ENCODE data around the gene ARHGAP31. TPM values are rescaled to one million over a fixed set of nuclear protein-coding genes. Genes with fewer than 3 reads are reported as not detected.

Gene ARHGAP31
- total RNA-seq, 1 donor from 2014 or later, result 48.1 TPM

DNA sequence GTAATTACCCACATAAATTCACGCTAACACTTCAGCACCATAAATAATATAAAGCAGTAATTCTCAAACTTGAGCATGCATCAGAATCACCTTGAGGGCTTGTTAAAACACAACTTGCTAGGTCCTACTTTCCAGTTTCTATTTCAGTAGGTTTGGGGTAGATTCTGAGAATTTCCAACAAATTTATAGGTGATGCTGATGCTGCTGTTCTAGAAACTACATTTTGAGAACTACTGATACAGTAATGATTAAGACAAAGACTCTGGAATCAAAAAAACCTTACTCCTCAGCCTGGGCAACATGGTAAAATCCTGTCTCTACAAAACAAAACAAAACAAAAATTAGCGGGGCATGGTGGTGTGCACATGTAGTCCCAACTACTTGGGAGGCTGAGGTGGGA, 150.4 kb downstream of the ARHGAP31 start:
- Histone ChIP-seq H3K4me1 (ENCODE audit: insufficient read depth, low read length) (no peaks in the 10 kb centered on the region), H2AFZ (ENCODE audit: low read depth, low read length) (no peak overlapping the region), H3K9me3 (ENCODE audit: insufficient read depth, low read depth, low read length) (no peaks in the 10 kb centered on the region), H3K27me3 (ENCODE audit: insufficient read depth, low read length) (no peaks in the 10 kb centered on the region), H3K4me2 (ENCODE audit: low read length) (no peak overlapping the region), H3K36me3 (ENCODE audit: insufficient read depth, low read length) (peaks cover 53% of the 10 kb centered on the region), H3K4me3 (ENCODE audit: insufficient read depth, low read depth, low read length) (no peak overlapping the region), H3K79me2 (ENCODE audit: insufficient read depth, low read length) (peaks cover 35% of the 10 kb centered on the region), H4K20me1 (ENCODE audit: insufficient read depth, low read length) (peaks cover 21% of the 10 kb centered on the region), H3K27ac (ENCODE audit: low read depth, low read length) (no peak overlapping the region), H3K9ac (ENCODE audit: low read length) (no peak overlapping the region)
- no peak overlapping the region for H3K4me3 Mint-ChIP-seq (ENCODE audit: unreplicated experiment)
- no peaks in the 10 kb centered on the region for H3K9me3 Mint-ChIP-seq (ENCODE audit: unreplicated experiment)
- DNase-seq (ENCODE audit: low read depth) (no peak), FAIRE-seq (no peak)
- no peak overlapping the region for H3K27ac Mint-ChIP-seq (ENCODE audit: unreplicated experiment)
- no peaks in the 10 kb centered on the region for H3K27me3 Mint-ChIP-seq (ENCODE audit: low read depth, unreplicated experiment)
- H3K4me1 Mint-ChIP-seq (ENCODE audit: low read depth, unreplicated experiment), result no peaks in the 10 kb centered on the region
- peaks cover 24% of the 10 kb centered on the region for H3K36me3 Mint-ChIP-seq (ENCODE audit: low read depth, unreplicated experiment)
- TF ChIP-seq EZH2 (IDR thresholded peaks at IDR 0.05; ENCODE audit: insufficient read depth, low read length), result no peak
- TF ChIP-seq, protein P1, sequence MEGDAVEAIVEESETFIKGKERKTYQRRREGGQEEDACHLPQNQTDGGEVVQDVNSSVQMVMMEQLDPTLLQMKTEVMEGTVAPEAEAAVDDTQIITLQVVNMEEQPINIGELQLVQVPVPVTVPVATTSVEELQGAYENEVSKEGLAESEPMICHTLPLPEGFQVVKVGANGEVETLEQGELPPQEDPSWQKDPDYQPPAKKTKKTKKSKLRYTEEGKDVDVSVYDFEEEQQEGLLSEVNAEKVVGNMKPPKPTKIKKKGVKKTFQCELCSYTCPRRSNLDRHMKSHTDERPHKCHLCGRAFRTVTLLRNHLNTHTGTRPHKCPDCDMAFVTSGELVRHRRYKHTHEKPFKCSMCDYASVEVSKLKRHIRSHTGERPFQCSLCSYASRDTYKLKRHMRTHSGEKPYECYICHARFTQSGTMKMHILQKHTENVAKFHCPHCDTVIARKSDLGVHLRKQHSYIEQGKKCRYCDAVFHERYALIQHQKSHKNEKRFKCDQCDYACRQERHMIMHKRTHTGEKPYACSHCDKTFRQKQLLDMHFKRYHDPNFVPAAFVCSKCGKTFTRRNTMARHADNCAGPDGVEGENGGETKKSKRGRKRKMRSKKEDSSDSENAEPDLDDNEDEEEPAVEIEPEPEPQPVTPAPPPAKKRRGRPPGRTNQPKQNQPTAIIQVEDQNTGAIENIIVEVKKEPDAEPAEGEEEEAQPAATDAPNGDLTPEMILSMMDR (IDR thresholded peaks at IDR 0.05; ENCODE audit: insufficient read depth, low read depth, low read length), result no peak

DNA sequence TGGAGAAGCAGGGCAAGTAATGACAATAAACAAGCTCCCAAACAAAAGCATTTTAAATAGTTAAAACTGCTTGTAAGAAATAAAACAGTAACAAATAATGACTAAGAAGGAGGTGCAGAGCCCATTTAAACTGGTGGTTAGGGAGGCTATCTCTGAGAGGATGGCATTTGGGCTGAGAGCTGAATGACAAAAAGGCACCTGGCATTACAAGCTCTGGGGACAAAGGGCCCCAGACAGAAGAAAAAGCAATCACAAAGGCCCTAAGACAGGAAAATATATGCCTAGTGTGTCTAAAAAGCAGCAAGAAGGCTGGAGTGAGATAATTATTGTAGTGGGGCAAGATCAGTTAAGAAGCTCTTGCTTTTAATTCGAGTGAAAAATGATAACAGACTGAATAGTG, 159.6 kb downstream of the ARHGAP31 start:
- no peak overlapping the region for H3K4me2 ChIP-seq (ENCODE audit: low read length)
- H3K4me1 ChIP-seq (ENCODE audit: insufficient read depth, low read length), result no peaks in the 10 kb centered on the region
- Mint-ChIP-seq H3K27ac (ENCODE audit: unreplicated experiment) (no peak overlapping the region), H3K27me3 (ENCODE audit: low read depth, unreplicated experiment) (no peaks in the 10 kb centered on the region), H3K36me3 (ENCODE audit: low read depth, unreplicated experiment) (peaks cover 9% of the 10 kb centered on the region), H3K4me3 (ENCODE audit: unreplicated experiment) (no peak overlapping the region), H3K9me3 (ENCODE audit: unreplicated experiment) (no peaks in the 10 kb centered on the region), H3K4me1 (ENCODE audit: low read depth, unreplicated experiment) (no peaks in the 10 kb centered on the region)
- no peak for FAIRE-seq
- no peaks in the 10 kb centered on the region for H3K27me3 ChIP-seq (ENCODE audit: insufficient read depth, low read length)
- peaks cover 68% of the 10 kb centered on the region for H3K36me3 ChIP-seq (ENCODE audit: insufficient read depth, low read length)
- no peak for DNase-seq (ENCODE audit: low read depth)
- peaks cover 71% of the 10 kb centered on the region for H4K20me1 ChIP-seq (ENCODE audit: insufficient read depth, low read length)
- TF ChIP-seq EZH2 (IDR thresholded peaks at IDR 0.05; ENCODE audit: insufficient read depth, low read length), result no peak
- TF ChIP-seq, protein P1 (IDR thresholded peaks at IDR 0.05; ENCODE audit: insufficient read depth, low read depth, low read length), result no peak
- no peak overlapping the region for H3K4me3 ChIP-seq (ENCODE audit: insufficient read depth, low read depth, low read length)
- H3K9ac ChIP-seq (ENCODE audit: low read length), result no peak overlapping the region
- no peak overlapping the region for H2AFZ ChIP-seq (ENCODE audit: low read depth, low read length)
- no peaks in the 10 kb centered on the region for H3K9me3 ChIP-seq (ENCODE audit: insufficient read depth, low read depth, low read length)
- no peak overlapping the region for H3K27ac ChIP-seq (ENCODE audit: low read depth, low read length)
- peaks cover 80% of the 10 kb centered on the region for H3K79me2 ChIP-seq (ENCODE audit: insufficient read depth, low read length)

DNA sequence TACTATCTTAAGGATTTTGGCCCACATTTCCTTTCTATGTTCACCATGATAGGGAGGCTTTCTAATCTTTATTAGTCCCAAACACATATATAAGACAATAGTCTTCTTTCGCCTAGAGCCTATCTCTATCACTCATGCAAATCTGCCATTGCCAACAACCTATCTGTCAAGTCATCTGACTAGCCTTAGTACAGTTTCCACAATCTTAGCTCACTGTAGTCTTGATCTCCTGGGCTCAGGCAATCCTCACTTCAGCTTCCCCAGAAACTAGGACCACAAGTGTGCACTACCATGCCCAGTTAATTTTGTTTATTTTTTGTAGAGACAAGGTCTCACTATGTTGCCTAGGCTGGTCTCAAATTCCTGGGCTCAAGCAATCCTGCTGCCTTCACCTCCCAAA, 162.3 kb downstream of the ARHGAP31 start:
- Mint-ChIP-seq H3K36me3 (ENCODE audit: low read depth, unreplicated experiment) (peaks cover 10% of the 10 kb centered on the region), H3K9me3 (ENCODE audit: unreplicated experiment) (no peaks in the 10 kb centered on the region)

More for the DNA sequence above, 162.3 kb downstream of the ARHGAP31 start:
- Mint-ChIP-seq H3K27me3 (ENCODE audit: low read depth, unreplicated experiment) (no peaks in the 10 kb centered on the region), H3K27ac (ENCODE audit: unreplicated experiment) (no peak overlapping the region), H3K4me1 (ENCODE audit: low read depth, unreplicated experiment) (peaks cover 10% of the 10 kb centered on the region), H3K4me3 (ENCODE audit: unreplicated experiment) (no peak overlapping the region)
- Histone ChIP-seq H2AFZ (ENCODE audit: low read depth, low read length) (no peak overlapping the region), H3K4me2 (ENCODE audit: low read length) (no peak overlapping the region), H3K27ac (ENCODE audit: low read depth, low read length) (no peak overlapping the region), H3K79me2 (ENCODE audit: insufficient read depth, low read length) (peaks cover 92% of the 10 kb centered on the region), H3K27me3 (ENCODE audit: insufficient read depth, low read length) (no peaks in the 10 kb centered on the region), H3K4me1 (ENCODE audit: insufficient read depth, low read length) (peaks cover 11% of the 10 kb centered on the region), H4K20me1 (ENCODE audit: insufficient read depth, low read length) (peaks cover 77% of the 10 kb centered on the region), H3K4me3 (ENCODE audit: insufficient read depth, low read depth, low read length) (no peak overlapping the region), H3K9ac (ENCODE audit: low read length) (no peak overlapping the region), H3K9me3 (ENCODE audit: insufficient read depth, low read depth, low read length) (no peaks in the 10 kb centered on the region), H3K36me3 (ENCODE audit: insufficient read depth, low read length) (peaks cover 73% of the 10 kb centered on the region)
- no peak for TF ChIP-seq EZH2 (IDR thresholded peaks at IDR 0.05; ENCODE audit: insufficient read depth, low read length)
- TF ChIP-seq, protein P1 (IDR thresholded peaks at IDR 0.05; ENCODE audit: insufficient read depth, low read depth, low read length), result no peak
- no peak for FAIRE-seq
- DNase-seq (ENCODE audit: low read depth), result no peak
